HepG2 (cell line): Measurements from ENCODE around the gene ADAMTS15.

ENCODE experiments used
- ESRRA ChIP-seq: sonication (generic); formaldehyde crosslinking; IDR thresholded peaks from 2 replicates; pipeline ENCODE4 v1.5.1; 2020; ENCODE audit warnings: mild to moderate bottlenecking, low read depth, missing genetic modification reagents
- KIAA2018 ChIP-seq: sonication (generic); formaldehyde crosslinking; IDR thresholded peaks from 2 replicates; pipeline ENCODE4 v1.5.0; 2020; ENCODE audit warnings: mild to moderate bottlenecking, missing genetic modification reagents, borderline replicate concordance
- ZNF570 ChIP-seq: sonication (generic); formaldehyde crosslinking; IDR thresholded peaks from 2 replicates; pipeline ENCODE4 v1.4.0; 2020; ENCODE audit warnings: mild to moderate bottlenecking, missing genetic modification reagents, borderline replicate concordance

DNA sequence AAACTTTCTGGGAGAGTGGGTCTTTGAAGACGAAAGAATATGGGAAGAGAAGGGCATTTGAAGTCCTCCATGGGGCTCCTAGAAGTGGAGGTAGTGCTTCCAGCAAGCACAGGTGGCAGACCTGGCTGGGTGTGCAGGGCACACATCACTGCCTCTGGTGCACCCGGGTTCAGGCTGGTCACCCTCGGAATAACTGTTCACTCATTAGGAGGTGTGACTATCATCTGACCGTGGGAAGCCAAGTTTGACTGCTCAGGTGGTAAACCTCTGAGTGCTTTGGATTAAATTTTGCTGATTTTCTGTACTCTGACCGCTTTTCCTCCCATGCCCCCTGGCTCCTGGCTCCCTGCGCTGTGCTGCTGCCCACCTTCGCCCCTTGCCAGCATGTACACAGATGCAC is 11.1 kb downstream of the ADAMTS15 start:
- TF ChIP-seq ESRRA (CRISPR knock-in tag) (no peak), KIAA2018 (CRISPR knock-in tag) (no peak), ZNF570 (CRISPR knock-in tag) (no peak)
